Fibroblast of skin of right quadriceps (primary cell): ENCODE results near the gene MRPL54.
"Not testable (repeated sequence)": the region's sequence is repeated elsewhere in the genome, so short reads cannot be mapped to it uniquely, and the experiment has no call there.

Experiments used
- DNase-seq: peaks from one replicate; pipeline ENCODE4 v3.0.0-alpha.2; 2013

Gene MRPL54

DNA sequence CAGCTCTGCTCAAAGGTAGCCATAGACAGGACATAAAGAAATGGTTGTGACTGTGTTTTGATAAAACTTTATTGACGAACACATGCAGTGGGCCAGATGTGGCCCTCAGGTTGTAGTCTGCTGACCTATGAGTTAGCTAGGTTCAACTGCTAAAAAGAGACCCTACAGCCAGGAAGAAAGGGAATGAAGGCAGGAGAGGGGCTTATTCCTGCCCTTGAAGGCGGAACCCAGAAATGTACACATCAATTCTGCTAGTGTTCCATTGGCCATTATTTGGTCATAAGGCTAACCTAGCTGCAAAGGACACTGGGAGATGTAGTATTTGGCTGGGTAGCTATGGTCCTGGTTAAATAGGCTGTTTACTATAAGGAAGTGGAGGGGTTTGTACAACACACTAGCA is 19.0 kb upstream of the MRPL54 start:
- no peak for DNase-seq

DNA sequence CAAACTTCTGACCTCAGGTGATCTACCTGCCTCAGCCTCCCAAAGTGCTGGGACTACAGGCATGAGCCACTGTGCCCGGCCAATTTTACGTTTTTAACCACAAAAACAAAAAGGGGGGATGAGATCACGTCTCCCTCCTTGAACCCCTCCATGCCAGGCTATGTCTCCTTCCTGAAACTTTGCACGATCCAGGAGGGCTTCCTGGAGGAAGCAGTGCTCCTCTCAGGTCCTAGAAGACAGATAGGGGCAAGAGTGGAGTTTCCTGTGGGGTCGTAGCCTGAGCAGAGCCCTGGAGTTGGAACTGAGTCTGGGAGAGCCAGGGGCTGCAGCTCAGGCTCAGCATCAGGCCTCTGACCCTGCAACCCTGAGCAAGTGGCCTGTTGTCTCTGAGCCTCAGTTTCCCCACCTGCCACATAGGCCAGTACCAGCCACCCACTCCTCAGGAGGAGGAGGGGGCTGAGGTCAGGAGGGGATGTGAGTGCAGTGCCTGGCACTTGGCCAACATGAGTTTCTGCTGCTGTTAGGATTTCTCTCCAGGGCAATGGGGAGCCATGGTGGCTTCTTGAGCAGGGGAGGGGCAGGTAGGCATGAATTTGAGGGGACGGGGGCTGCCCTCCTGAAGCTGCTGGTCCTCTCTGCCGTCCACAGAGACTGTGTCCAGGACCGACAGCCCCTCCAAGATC is 17.0 kb upstream of the MRPL54 start:
- DNase-seq = no peak

DNA sequence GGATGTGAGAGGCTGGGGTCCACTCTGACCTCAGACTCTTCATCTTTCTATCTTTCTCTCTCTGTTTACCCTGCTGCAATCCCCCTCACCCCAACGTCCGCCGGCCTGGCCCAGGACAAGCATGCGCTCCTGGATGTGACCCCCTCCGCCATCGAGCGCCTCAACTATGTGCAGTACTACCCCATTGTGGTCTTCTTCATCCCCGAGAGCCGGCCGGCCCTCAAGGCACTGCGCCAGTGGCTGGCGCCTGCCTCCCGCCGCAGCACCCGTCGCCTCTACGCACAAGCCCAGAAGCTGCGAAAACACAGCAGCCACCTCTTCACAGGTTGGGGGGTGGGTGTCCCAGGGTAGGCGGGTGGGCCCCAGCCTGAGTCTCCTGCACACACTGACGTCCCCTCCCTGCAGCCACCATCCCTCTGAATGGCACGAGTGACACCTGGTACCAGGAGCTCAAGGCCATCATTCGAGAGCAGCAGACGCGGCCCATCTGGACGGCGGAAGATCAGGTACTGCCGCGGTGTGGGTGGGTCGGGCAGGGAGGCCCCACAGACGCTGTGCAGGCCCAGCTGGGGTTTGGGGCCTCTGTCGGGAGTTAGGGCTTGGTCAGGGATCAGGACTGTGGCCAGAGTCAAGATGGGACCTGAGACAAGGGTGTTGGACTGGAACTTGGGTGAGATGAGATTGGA is 16.0 kb upstream of the MRPL54 start:
- DNase-seq = no peak

DNA sequence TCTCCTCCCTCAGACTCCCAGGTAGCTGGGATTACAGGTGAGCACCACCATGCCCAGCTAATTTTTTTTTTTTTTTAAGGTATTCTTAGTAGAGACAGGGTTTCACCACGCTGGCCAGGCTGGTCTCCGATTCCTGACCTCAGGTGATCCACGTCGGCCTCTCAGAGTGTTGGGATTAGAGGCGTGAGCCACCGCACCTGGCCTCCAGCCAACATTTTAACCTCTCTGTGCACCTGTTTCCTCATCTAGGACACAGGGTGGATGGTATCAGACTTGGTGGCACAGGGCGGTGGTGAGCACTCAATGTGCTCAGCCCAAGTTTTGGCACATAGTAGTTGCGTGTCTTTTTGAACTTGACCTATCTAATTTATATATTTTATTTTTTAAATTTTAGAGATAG is 13.5 kb upstream of the MRPL54 start:
- DNase-seq = no peak

DNA sequence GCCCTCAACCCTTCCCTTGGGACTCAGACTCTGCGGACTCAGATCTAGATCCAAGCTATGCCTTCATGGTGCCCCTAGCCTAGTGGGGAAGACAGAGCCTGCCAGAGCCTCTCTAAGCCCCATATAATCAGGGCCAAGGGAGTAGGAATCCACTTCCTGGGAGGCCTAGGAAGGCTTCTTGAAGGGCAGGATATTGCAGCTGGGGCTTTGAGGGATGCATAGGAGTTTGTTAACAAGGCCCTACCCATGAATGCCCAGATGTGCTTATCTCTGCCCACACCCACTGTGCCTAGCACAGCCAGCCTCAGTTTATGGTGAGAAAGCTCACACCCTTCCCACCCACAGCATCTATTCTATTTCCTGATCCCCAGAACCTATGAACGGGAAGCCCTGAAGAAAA is 12.3 kb upstream of the MRPL54 start:
- no peak for DNase-seq

DNA sequence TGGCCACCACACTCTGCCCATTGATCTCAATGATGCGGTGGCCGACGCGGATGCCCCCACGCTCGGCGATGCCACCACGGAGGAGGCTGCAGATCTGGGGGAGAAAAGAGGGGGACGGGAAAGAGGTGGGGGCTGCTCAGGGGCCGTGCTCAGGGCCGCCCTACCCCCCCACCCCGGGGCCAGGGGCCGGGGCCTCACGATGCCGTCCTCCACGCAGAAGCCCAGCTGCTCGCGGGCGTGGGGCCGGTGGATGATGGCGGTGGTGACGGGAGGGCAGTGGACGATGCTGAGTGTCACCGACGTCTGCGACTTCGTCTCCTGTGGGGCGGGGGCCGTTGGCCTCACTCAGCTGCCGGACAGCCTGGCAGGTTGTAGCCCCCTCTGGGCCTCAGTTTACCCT is 11.2 kb upstream of the MRPL54 start:
- DNase-seq = no peak

DNA sequence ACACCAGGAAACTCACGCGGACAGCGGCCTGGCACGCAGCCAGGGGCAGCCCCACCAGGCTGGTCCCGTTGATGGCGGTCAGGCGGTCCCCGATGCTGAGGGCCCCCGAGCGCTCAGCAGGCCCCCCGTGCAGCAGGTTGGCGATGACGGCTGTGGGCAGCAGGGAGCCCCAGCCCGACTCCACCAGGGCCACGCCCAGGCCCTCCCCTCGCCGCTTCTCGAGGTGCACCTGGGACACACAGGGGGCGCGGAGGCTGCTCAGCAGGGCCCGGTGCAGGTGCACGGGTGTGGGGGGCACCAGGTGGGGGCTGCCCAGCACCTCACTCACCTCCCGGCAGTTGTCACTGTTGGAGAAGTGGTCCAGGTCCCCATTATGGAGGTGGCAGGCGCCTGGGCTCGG is 10.0 kb upstream of the MRPL54 start:
- DNase-seq = no peak

DNA sequence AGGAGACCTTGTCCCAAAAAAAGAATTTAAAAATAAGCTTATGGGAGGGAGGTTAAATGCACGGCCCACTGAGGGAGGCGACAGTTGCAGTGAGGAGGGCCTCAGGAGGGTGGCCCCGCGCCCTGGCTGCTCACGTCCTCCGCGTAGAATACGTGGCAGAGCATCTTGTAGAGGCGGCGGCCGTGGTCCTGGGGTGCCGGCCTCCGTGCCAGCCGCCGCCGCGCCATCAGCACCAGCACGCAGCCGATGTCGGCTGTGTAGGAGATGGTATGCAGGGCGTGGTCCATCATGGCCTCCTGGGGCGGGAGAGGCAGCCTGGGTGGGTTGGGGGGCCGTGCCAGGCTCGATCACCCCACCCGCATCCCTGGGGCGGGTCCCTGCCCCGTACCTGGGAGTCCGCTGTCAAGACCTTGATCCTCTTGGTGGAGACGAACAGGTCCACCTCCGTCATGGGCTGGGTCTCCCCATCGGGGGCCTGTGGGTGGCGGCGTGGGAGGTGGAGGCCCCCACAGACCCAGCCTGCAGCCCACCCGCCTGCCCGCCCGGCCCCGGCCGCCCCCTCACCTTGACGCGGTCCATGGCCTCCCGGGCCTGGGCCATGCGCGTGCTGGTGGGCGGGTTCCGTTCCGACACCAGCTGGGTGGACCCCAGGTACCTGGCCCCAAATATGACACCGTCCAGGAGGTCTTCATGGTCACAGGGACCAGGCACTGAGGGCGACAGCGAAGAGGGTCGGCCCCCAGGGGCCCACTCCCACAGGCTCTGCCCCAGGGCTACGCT is 8.7 kb upstream of the MRPL54 start:
- DNase-seq = no peak

DNA sequence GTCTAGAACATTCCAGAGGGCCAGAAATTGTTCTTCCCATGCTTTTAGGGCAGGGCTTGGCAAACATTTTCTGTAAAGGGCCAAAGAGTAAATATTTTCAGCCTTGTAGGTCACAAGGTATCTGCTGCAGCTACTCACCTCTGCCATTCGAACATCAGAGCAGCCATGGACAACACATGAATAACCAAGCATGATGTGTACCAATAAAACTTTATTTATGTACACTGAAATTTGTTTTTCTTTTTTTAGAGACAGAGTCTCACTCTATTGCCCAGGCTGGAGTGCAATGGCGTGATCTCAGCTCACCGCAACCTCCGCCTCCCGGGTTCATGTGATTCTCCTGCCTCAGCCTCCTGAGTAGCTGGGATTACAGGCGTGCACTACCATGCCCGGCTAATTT is 4.8 kb upstream of the MRPL54 start:
- DNase-seq = not testable (repeated sequence)

DNA sequence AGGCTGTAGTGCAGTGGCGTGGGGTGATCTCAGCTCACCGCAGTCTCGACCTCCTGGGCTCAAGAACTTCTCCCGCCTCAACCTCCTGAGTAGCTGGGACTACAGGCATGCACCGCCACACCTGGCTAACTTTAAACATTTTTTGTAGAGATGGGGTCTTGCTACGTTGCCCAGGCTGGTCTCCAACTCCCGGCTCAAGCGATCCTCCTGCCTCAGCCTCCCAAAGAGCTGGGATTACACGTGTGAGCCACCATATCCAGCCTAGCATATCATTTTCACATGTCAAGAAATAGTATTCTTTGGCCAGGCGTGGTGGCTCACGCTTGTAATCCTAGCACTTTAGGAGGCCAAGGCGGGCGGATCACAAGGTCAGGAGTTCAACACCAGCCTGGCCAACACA is 4.2 kb upstream of the MRPL54 start:
- not testable (repeated sequence) for DNase-seq

DNA sequence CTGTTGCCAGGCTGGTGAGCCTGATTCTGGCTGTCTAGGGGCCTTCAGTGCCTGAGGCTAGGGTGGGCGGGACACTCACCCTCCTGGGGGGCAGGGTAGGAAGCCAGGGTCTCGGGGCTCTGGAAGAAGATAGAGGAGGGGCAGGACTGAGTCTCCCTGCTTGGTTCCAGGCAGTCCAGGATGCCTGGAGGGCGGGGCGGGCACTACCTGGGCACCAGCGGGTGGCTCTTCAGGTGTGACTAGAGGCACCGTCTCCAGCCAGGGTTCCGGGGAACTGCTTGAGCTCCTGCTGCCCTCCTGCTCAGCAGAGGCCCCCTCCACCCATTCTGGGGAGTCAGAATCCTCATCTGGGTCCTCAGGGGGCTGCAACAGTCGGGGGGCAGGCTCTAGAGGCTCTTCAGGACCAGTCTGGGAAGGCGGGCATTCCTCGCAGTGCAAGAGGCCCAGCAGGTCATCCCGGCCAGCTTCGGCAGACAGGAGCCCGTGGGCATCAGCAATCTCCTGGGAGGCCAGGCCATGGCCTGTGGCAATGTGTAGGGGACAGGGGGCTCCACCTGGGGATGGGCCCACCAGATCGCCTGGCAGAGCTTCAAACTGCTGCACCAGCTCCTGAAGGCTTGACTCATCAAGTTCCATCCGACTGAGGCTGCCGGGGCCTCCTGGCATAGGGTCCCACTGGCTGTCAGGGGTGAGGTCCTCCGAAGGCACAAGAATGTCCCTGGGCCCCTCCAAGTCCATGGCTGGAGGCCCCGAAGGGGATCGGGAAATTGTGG is 2.8 kb upstream of the MRPL54 start:
- no peak for DNase-seq

DNA sequence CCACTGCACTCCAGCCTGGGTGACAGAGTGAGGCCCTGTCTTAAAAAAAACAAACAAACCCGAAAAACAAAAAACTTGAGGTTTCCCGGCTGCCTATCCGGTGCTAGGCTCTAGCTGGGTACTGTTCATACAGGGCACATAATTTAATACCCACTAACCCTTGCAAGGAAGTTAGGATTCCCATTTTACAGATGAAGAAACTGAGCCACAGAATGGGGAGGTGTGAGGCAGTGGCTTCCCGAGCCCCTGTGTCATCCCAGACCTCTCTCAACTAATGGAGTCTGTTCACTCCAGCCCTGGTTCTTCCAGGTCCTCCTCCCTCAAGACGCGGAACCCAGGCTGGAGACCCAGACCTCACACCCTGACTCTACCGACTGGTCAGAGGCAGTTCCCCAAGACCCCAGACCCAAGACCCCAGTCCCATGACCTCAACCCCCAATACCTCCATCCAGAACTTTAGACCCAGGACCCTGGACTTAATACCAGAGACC is 1.6 kb upstream of the MRPL54 start:
- DNase-seq = no peak

DNA sequence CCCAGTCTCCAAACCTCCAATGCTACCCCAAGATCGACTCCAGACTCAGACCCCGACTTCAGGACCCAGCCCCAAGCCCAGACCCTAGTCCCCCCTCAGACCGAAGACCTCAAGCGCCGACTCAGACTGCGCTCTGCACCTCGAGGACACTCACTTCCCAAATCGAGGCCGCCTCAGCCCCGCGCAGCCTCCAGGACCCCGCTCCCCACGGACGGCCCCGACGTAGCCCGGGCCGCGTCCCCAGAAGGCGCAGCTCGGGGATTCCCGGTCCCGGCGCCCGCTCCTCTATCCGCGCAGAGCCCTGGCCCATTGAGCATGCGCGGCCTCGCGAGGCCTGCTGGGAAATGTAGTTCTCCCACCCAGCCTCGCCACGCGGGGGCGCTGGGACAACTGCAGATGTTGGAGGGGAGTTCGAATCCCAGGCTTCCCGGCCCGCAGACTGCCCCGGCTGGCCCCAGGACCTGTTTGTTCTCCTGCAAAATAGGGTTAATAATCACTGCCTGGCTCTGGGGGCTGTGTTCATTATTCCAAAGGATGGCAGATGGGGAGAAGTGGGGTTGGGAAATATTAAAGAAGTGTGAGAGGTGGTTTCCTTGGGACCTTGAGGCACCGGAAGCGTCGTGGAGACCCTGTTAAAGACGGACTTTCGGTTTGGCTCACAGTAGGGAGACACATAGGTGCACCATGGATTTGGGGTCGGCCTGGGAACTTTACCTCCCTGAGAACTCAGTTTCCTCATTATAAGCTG is 926 bp upstream of the MRPL54 start, which contains the start of gene APBA3:
APBA3 (minus strand) TSS at position 311 of the 748 bp plus-strand sequence. CDS start 1,428 bp downstream, outside the sequence.
- DNase-seq = peak; percentile 88

DNA sequence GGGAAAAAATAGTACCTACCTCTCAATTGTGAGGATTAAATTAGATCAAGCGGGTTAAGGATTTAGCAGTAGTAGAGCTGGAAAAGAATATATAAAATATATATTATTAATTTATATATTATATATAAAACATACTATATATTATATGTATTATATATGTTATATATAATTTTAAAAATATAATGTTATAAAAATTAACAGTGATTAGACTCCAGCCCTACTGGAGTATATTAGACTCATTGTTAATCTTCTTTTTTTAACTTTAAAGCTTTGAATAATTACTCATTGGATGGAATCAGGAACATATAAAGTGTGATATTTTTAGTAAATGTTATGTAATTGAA is 380 bp upstream of the MRPL54 start:
- DNase-seq = no peak

DNA sequence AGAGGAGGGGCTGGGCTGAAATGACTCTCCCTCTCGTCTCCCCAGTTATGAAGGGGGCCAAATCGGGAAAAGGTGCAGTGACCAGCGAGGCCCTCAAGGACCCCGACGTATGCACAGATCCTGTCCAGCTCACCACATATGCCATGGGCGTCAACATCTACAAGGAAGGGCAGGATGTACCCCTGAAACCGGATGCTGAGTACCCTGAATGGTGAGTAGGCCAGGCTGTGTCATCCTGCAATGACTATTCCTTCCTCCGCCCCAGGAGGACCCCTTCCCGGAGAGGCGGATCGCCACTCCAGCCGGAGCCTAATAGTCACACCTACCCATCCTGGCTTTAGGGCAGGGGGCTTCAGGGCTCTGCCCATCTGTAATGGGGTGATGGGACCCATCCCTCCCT is 2.6 kb downstream of the MRPL54 start:
- no peak for DNase-seq

DNA sequence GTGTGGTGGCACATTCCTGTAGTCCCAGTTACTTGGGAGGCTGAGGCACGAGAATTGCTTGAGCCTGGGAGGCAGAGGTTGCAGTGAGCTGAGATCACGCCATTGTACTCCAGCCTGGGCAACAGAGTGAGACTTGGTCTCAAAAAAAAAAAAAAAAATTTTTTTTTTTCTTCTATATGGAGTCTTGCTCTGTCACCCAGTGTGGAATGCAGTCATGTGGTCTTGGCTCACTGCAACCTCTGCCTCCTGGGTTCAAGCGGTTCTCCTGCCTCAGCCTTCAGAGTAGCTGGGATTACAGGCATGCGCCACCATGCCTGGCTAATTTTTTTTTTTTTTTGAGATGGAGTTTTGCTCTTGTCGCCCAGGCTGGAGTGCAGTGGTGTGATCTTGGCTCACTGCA is 3.3 kb downstream of the MRPL54 start:
- DNase-seq = not testable (repeated sequence)

DNA sequence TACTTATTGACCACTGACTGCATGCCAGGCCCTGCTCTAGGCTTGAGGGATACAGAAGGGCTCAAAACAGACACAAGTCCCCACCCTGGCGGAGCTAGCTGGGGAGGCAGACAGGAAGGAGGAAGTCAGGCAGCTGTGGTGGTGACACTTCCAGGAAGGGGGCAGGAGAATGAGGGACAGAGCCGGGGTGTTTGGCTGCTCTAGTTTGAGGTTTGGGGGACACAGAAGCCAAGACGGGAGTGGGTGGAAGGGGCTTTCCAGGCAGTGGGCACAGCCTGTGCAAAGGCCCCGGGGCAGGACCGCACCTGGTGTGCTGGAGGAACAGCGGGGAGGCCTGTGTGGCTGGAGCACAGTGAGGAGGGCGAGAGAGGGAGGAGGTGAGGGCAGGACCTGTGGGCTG is 4.0 kb downstream of the MRPL54 start:
- DNase-seq = no peak

DNA sequence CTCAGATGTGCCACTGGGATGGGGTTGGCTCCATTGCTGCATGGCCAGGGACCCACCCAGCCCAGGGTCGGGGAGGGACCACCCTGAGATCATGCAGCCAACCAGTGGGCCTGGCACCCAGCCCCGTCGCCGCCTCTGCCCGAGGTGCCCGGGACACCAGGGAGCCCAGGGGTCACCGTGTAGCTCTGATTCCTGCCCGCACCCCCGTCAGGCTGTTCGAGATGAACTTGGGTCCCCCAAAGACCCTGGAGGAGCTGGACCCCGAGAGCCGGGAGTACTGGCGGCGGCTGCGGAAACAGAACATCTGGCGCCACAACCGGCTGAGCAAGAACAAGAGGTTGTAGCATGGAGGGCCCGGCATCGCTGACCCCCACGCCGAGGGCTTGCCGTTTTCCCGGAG is 4.6 kb downstream of the MRPL54 start:
- DNase-seq = no peak

DNA sequence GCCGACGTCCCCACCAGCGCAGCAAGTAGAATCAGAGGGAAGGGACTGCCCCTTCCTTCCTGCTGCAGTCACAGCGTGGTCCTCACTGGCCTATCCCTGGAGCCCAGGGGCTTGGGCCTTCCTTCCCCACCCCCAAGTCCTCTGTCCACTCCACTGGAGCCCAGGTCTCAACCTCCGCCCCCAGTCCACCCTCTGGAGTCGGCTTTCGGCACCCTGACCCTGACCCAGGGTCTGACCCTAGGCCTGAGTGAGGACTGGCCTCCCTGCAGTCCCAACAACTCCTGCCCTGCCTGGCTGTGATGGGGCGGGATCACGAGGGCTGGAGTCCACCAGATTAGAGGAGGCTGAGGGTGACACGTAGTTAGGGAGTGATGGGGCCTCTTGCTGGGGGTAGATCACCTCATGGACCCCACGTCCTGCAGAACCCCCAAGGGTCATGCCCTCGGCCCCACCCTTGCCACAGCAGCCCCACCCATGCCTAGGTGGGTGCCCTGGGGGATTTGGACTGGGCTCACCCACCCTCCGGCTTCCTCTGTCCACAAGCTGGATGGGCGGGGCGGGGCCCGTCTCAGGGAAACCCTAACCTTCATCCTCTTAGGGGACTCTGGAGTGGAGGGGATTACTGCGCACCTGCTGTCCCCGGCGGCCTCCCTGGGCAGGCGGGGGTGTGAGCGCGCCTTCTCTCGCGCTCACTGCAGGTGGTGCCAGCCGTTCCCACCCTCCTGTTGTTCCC is 5.7 kb downstream of the MRPL54 start:
- DNase-seq = no peak

DNA sequence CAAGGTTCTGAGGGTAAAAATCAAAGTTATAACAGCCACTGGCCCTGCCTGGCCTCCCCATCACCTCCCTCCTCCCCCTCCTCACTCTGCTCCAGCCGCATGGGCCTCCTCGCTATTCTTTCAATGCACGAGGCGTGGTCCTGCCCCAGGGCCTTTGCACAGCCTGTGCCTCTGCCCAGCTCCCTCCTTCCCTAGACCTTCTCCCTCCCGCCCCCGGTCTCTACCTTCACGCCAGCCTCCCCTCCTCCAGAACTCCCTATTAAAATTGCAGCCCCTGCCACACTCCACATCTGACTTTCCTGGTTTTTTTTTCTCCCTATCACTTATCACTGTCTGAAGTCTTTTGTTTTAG is 6.2 kb downstream of the MRPL54 start:
- no peak for DNase-seq

DNA sequence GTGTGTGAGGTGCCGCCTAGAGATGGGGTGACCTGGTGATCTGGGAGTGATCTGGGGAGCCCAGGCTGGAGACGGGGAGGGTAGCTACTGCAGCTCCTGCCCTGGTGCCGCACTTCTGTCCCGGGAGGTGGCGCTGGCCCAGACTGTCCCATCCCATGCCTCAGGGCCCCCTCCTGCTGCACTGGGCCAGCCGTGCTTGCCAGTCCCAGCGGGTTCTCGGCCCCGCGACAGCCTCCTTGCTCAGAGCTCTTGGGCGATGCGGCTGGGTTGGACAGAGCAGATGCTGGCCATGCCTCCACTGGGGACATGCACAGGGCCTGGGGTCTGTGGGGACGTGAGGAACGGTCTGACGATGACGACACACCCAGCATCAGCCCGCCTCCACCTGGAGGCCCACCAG is 7.0 kb downstream of the MRPL54 start:
- DNase-seq = no peak
